HG02798 (cell line): ENCODE results near the gene ATP10B.
A peak's percentile ranks its signal among the peaks of the same experiment; 100 is the strongest.

Experiments used
- ATAC-seq: cut with Tn5 transposase; IDR thresholded peaks from one replicate; pipeline ENCODE4 v1.9.1; 2021; ENCODE audit warnings: mild to moderate bottlenecking; ENCODE audit not compliant: unreplicated experiment, poor library complexity

The ATP10B gene

GRCh38 chr5:160693831-160694465 is 158.1 kb downstream of the ATP10B start:
- ATAC-seq, result no peak

- no peak for ATAC-seq
Measured at GRCh38 chr5:160692271-160692670, 159.7 kb downstream of the ATP10B start.

DNA sequence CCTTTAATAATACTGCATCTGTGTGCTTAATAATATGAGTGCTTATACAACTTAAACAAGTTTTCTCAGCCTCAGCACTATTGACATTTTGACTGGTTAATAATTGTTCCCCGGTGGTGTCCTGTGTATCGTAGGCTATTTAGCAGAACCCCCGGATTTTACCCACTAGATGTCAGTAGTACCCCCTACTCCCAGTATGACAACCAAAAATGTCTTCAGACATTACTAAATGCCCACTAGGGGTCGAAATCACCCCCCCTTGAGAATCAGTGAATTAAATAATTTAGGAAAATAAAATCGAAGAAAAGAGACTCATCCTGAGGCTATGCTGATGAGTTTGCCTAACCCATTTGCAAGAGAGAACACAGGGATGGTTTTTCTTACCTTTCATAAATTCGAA is 166.3 kb downstream of the ATP10B start:
- ATAC-seq, result peak; percentile 72

DNA sequence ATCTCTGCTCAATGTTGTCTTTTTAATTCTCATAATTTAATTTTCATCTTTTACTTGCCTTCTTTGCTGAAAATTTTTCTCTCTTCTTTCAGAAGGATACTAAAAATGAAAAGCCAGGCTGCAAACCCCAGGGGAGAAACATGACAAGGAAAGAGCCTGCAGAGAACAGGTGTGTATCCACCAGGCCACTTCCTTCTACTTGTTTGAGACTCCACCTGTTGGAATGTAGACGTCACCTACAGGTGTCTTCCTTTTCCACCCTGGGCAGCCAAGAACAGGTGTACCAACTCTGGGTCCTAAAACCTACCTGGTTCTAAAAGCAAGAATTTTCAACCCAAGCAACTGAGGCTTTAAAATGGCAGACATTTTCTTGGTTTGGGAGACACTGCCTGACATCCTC is 166.8 kb downstream of the ATP10B start:
- no peak for ATAC-seq

GRCh38 chr5:160679567-160680309 is 172.3 kb downstream of the ATP10B start:
- ATAC-seq, result no peak

DNA sequence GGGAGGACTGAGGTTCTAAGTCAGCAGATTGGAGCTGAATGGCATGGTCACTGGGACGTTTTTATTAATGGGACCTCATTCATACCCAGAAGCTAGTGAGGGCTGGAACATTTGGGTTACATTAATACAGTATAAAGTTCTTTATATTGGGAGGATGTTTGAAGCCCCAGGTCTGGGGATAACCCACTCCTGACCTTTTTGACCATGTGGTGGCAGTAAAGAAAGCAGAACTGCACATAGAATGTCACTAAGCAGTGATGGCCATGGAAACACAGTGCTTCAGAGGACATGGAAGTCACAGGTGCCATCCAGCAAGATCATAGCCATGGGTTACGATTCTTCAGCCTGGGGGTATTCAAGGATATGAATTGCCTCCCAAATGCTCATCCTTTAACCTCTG is 176.0 kb downstream of the ATP10B start:
- peak; percentile 42 for ATAC-seq

DNA sequence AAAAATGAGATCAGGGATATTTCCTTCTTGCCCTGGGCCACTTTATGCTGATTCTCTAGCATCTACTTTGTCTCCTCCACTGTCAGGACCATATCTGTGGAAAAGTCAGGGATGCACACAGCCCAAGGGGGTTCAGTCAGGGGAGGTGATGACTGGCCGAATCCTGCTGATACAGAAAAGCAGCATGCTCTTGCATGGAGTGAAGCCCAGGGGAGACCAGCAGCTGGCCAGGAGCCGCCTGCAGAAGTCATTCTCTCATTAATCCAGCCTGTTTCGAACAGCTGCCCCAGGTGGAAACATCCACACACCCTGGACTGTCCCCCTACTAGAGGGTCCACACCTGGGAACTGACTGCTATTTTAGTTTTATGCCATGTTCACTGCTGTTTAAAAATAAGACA is 177.1 kb downstream of the ATP10B start:
- no peak for ATAC-seq

DNA sequence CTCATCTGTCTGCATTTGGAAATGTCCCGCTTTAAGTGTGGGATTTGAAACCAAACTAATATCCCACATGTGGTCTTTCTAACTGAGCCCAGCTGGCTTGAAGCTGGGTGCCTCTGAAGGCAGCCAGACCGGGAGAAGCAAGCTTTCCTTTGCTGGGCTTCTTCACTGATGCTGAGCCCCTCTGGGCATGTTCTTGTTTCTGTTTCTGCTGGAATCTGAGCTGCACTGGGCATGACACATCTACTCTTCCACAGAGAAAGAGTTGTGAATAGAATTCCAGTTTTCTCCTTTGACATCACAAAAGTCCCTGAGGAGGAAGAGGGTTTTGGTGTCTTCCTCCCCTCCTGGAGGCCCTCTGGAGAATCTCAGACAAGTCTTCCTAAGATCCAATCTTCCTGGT is 179.5 kb downstream of the ATP10B start:
- no peak for ATAC-seq

DNA sequence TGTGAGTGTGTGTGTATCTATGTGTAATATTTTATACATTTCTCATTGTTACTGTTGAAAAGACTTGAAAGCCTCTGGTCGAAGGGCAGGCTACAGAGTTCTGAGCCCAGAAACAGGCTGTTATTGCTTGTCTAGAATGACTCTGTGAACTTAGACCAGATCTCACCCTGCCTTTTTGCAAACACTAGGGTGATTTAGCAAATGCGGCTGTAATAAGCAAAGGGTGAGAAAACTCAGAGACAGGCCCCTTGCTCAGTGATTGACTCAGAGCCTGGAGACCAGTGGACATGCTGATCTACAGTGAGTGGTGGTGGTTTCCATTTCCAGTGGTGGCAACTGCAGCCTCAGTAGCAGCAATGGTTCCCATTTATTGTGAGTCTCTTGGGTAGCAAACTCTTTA is 183.7 kb downstream of the ATP10B start:
- no peak for ATAC-seq

DNA sequence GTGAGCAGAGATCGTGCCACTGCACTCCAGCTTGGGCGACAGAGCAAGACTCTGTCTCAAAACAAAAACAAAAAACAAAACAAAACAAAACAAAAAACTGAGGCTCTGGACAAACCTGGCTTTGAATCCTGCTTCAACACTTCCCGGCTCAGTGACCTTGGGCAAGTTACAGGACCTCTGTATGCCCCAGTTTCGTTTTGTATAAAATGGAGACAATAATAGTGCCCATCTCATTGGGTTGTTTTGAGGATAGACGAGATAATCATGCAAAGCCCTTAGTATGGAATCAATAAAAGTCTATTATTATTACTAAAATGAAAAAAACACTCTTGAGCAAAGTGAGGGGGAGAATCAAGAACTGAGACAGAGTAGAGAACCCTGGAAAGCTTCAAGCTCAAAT is 184.9 kb downstream of the ATP10B start:
- no peak for ATAC-seq

DNA sequence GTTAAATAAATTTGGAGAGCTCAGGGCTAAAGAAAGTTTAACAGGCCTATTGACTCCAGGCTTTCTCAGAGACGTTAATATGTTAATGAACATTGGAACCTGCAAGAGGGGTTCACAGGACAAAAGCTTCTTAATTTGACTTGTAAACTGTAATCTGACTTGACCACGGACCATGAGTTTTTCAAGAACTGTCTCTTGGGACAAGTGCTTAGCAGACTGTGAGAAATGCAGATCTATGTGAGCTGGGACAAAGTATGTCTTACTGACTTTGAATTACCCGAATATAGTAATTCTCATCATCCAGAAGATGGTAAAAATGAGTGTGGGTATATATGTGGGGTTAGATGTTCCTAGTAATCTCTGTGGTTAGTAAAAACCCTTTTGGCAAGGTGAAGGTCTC is 186.6 kb downstream of the ATP10B start:
- no peak for ATAC-seq

GRCh38 chr5:160660132-160660531 is 191.9 kb downstream of the ATP10B start:
- ATAC-seq, result no peak

DNA sequence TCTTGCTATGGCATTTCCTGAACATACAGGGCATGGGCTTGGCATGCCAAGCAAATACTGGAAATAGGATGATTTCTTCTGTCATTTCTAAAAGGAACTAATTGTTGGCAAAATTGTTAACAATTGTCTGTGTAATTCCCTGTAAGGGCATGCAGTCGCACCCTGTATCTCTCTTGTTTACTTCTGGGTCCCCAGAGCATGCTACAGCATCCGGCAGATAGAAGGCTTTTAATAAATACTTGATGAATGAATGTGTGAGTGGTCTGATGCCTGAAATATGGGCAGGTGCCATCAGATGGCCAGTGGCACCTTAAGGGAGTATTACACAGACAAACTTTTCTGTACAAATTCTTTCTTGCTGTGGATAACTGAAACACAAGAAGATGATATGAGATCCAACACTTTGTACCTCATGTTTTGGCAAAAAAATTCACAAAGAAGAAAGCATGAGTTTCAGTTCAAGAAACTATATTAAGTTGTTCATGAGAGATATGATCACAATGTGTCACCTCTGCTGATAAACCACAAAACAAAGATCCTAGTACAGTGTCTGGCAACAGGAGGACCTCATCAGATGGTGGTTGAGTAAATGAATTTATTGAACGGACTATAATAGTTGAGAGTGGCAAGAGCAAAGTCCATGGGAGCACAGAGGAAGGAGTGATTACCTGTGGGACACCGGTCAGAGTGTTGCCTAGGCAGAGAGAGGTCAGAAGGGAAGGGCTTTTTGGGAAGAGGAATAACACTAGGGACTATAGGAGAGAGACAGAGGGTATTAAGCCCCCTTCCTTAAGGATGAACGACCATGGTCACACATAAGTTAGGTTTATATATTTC is 194.2 kb downstream of the ATP10B start:
- ATAC-seq, result no peak

- ATAC-seq, result no peak
Measured at GRCh38 chr5:160657068-160657507, 194.9 kb downstream of the ATP10B start.

- ATAC-seq, result no peak
Measured at GRCh38 chr5:160655717-160656116, 196.3 kb downstream of the ATP10B start.

DNA sequence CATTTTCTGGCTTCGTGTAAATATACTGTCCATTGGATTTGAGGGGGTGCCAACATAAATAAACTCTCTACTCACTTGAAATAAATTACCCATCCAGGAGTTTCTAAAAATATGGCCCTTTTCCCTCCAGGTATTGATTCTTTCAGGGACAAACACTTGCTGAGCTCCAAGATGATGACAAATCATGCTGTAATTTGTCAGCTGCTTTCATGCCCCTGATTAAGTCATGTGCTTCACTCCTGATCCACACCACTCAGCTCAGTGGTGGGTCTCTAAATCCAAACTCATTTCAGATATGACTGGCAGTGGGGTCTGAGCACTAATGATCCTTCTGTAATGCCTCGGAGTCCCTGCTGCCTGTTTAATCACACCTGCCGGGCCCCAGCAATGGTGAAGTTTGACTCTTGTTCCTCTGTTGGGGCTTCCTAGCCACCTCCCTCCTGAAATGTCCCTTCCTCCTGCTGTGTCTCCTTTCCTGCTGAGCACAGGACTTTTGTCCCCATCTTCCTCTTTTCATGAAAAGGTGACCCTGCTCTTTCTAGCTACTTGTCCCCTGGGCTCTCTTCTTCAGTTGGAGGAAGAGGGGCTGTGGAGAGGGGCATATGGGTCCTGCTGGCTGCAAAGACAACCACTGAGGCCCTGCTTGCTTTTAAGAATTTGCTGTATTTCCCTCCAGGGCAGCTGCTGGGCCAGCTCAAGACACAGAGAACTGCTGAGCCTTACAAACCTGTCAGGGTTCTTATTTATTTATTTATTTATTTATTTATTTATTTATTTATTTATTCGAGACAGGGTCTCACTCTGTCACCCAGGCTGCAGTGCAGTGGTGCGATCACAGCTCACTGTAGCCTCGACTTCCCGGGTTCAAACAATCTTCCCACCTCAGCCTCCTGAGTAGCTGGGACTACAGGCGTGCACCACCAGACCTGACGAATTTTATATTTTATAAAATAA is 200.0 kb downstream of the ATP10B start:
- ATAC-seq, result no peak

- peak; percentile 73 for ATAC-seq
Measured at GRCh38 chr5:160649304-160649703, 202.7 kb downstream of the ATP10B start.

DNA sequence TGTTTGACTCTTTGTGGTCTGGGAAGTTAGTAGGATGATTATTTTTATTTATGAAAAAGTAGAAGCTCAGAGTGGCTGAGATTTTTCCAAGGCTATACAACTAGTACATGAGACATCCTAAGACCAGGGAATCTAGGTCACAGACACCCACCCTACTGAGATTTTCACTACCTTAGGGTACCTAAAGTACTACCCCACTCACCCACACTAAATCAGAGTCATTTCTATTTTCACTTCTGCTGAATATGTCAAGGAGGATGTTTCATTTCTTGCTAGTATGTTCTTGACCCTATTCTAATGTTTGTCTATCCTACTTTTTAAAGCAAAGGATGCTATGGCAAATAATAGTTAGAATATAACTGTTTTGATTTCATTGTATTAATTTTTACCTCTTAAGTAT is 206.0 kb downstream of the ATP10B start:
- ATAC-seq, result no peak

DNA sequence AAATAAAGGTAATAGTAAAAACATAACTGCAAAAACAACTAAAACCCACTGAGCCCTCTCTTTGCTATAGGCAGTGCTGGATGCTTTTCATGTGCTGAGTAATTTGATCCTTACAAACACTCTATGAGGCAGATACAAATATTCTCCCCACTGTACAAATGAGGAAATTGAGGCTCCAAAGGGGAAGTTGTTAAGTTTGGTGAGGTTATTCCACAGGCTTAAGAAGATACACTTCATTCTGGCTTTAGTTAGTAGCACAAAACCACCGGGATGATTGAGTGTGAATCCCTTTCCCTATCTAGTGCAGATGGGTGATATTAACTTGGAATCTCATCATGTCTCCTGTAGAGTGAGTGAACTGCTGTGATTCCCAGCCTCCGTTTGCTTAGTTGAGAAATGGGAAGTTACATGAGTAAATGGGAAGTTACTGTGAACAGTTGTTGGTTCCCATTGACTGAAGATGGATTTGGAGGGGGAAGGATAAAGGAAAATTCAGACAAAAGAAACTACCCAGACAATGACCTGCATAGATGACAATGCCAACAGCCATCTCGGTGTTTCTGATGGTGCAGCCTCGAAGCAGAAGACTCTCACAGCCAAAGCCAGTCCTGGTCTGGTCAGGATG is 208.3 kb downstream of the ATP10B start:
- ATAC-seq, result no peak

- peak; percentile 42 for ATAC-seq
Measured at GRCh38 chr5:160641405-160641804, 210.6 kb downstream of the ATP10B start.
